A549 (cell line): Measurements from ENCODE around the gene EME2. TPM values are rescaled to one million over a fixed set of nuclear protein-coding genes. Genes with fewer than 3 reads are reported as not detected.

Source experiments
- ATAC-seq, 2 experiments: fragments of 200-7000 bp in 1 of 2; fragments of >200 bp in 1 of 2; cut with Nextera tagmentation in 1 of 2; cut with Tn5 transposase in 1 of 2; 3 replicates each; pipeline versions ENCODE4 v1.8.0 to v1.9.1; 2018 to 2020; ENCODE audit warnings: mild to moderate bottlenecking in 1 of 2, moderate library complexity in 1 of 2
- CTCF ChIA-PET: fragments of 300-600 bp; sonication (Branson Sonifier 250); formaldehyde crosslinking; extraction: SDS; loops from one replicate; lab custom pipeline; 2021; ENCODE audit warnings: antibody characterized with exemption, inconsistent platforms; lab: Yijun Ruan, JAX
- POLR2A ChIA-PET: fragments of 350-600 bp; formaldehyde crosslinking; extraction: SDS; loops from one replicate; lab custom pipeline; 2021; ENCODE audit warnings: antibody characterized with exemption, inconsistent platforms; lab: Yijun Ruan, JAX
- DNase-seq, 2 experiments: peaks; one replicate each; pipeline versions ENCODE4 v3.0.0 to v3.0.0-alpha.2; 2011 to 2016; ENCODE audit warnings: low read depth in 1 of 2, low spot score in 1 of 2
- FAIRE-seq: peaks from 2 replicates; lab custom pipeline; 2011; peaks lifted over from hg19 to GRCh38; lab: Jason Lieb, UNC
- H3K27ac ChIP-seq, 2 experiments: fragments of >200 bp; sonication (Bioruptor Twin); formaldehyde crosslinking; 3 replicates each; pipeline ENCODE4 v1.5.1; 2016 to 2017
- H3K4me1 ChIP-seq: fragments of >200 bp; sonication (Bioruptor Twin); formaldehyde crosslinking; 3 replicates; pipeline ENCODE4 v1.6.1; 2016
- H3K4me2 ChIP-seq: fragments of >200 bp; sonication (Bioruptor Twin); formaldehyde crosslinking; 3 replicates; pipeline ENCODE4 v1.6.1; 2016
- H3K4me3 ChIP-seq: fragments of >200 bp; sonication (Bioruptor Twin); formaldehyde crosslinking; 3 replicates; pipeline ENCODE4 v1.5.1; 2016
- H3K9me3 ChIP-seq: fragments of >200 bp; sonication (Bioruptor Twin); formaldehyde crosslinking; 3 replicates; pipeline ENCODE4 v1.6.1; 2016
- BHLHE40 ChIP-seq: IDR thresholded peaks from 2 replicates; pipeline ENCODE4 v1.6.1; 2012; ENCODE audit warnings: low read depth, low read length, inconsistent platforms
- CEBPB ChIP-seq, 2 experiments: fragments of >200 bp in 1 of 2; sonication (Bioruptor Twin) in 1 of 2; formaldehyde crosslinking in 1 of 2; IDR thresholded peaks; 2 replicates each; pipeline ENCODE4 v1.6.1; 2012 to 2016
- CHD2 ChIP-seq: fragments of 150-350 bp; IDR thresholded peaks from 2 replicates; pipeline ENCODE4 v1.6.1; 2014; ENCODE audit warnings: low read length; ENCODE audit not compliant: partially characterized antibody
- EP300 ChIP-seq, 2 experiments: fragments of >200 bp; sonication (Bioruptor Twin); formaldehyde crosslinking; IDR thresholded peaks; 2 replicates in 1 of 2; 3 replicates in 1 of 2; pipeline ENCODE4 v1.6.1; 2016 to 2017
- FOSB ChIP-seq: fragments of 250-450 bp; sonication (Bioruptor Pico); IDR thresholded peaks from 2 replicates; pipeline ENCODE4 v1.5.0; 2020; ENCODE audit warnings: mild to moderate bottlenecking, moderate library complexity
- FOXS1 ChIP-seq: fragments of 250-450 bp; sonication (Bioruptor Pico); IDR thresholded peaks from 2 replicates; pipeline ENCODE4 v1.5.0; 2020; ENCODE audit warnings: mild to moderate bottlenecking, moderate library complexity
- HOXA7 ChIP-seq: fragments of 250-450 bp; sonication (Bioruptor Pico); IDR thresholded peaks from 2 replicates; pipeline ENCODE4 v1.5.0; 2020; ENCODE audit warnings: mild to moderate bottlenecking, moderate library complexity
- HOXB5 ChIP-seq: fragments of 250-450 bp; sonication (Bioruptor Pico); IDR thresholded peaks from 2 replicates; pipeline ENCODE4 v1.5.0; 2020; ENCODE audit warnings: mild to moderate bottlenecking, moderate library complexity
- KDM1A ChIP-seq: fragments of 200-600 bp; sonication (generic); IDR thresholded peaks from 2 replicates; pipeline ENCODE4 v1.6.1; 2016; ENCODE audit warnings: low read depth, mild to moderate bottlenecking
- KDM5A ChIP-seq: fragments of 200-600 bp; sonication (generic); IDR thresholded peaks from 2 replicates; pipeline ENCODE4 v1.6.1; 2016; ENCODE audit warnings: antibody characterized with exemption, mild to moderate bottlenecking
- MAFK ChIP-seq: fragments of 450-650 bp; IDR thresholded peaks from 2 replicates; pipeline ENCODE4 v1.6.1; 2014; ENCODE audit not compliant: partially characterized antibody
- MAZ ChIP-seq: fragments of 150-350 bp; IDR thresholded peaks from 2 replicates; pipeline ENCODE4 v1.6.1; 2014; ENCODE audit warnings: antibody characterized with exemption, low read depth, low read length, borderline replicate concordance
- PHF8 ChIP-seq: fragments of 200-600 bp; sonication (generic); IDR thresholded peaks from 2 replicates; pipeline ENCODE4 v1.6.1; 2016; ENCODE audit warnings: low read depth, mild to moderate bottlenecking, antibody characterized with exemption, moderate library complexity, borderline replicate concordance
- RARB ChIP-seq: fragments of 250-450 bp; sonication (Bioruptor Pico); IDR thresholded peaks from 2 replicates; pipeline ENCODE4 v1.8.0; 2021; ENCODE audit warnings: mild to moderate bottlenecking, moderate library complexity
- RFX5 ChIP-seq: fragments of 450-650 bp; IDR thresholded peaks from 2 replicates; pipeline ENCODE4 v1.7.1; 2014; ENCODE audit warnings: antibody characterized with exemption, mild to moderate bottlenecking, moderate library complexity
- SMC3 ChIP-seq: fragments of >200 bp; sonication (Bioruptor Twin); formaldehyde crosslinking; IDR thresholded peaks from 3 replicates; pipeline ENCODE4 v1.6.1; 2018; ENCODE audit warnings: inconsistent platforms
- SREBF2 ChIP-seq: fragments of 450-650 bp; IDR thresholded peaks from 2 replicates; pipeline ENCODE4 v1.6.1; 2014; ENCODE audit warnings: mild to moderate bottlenecking, moderate library complexity
- TFCP2L1 ChIP-seq: fragments of 250-450 bp; sonication (Bioruptor Pico); IDR thresholded peaks from 2 replicates; pipeline ENCODE4 v1.5.0; 2021; ENCODE audit warnings: mild to moderate bottlenecking
- ZC3H11A ChIP-seq: fragments of 450-650 bp; IDR thresholded peaks from 2 replicates; pipeline ENCODE4 v1.6.1; 2014; ENCODE audit warnings: antibody characterized with exemption, mild to moderate bottlenecking
- WGBS: methylation state at CpG from one replicate; pipeline ENCODE4 v1.1.6; 2017; ENCODE audit errors: missing lambda C conversion rate; 5-methylcytosine and 5-hydroxymethylcytosine counted together
- polyA plus RNA-seq, 4 experiments: library from polyadenylated mRNA; depleted of rRNA in 3 of 4; stranded (reverse); fragments of >200 nt; fragmentation: RNase III in 1 of 4; extraction: RNeasy Plus Mini Kit Qiagen cat#74134 plus additional on column Dnase treatment in 1 of 4; gene quantifications; 2 replicates in 3 of 4; 3 replicates in 1 of 4; pipeline ENCODE4 v1.2.3, GENCODE V29; 2011 to 2017
- TF ChIP-seq, protein P1 (sequence below): IDR thresholded peaks from 2 replicates; pipeline ENCODE4 v1.6.1; 2012
- TF ChIP-seq, protein P2 (sequence below): IDR thresholded peaks from 2 replicates; pipeline ENCODE4 v1.6.1; 2012; ENCODE audit warnings: low read depth, borderline replicate concordance
- TF ChIP-seq, protein P3 (sequence below): fragments of >200 bp; sonication (Bioruptor Twin); formaldehyde crosslinking; IDR thresholded peaks from 2 replicates; pipeline ENCODE4 v1.6.1; 2016
- TF ChIP-seq, protein P4 (sequence below): fragments of >200 bp; sonication (Bioruptor Twin); formaldehyde crosslinking; IDR thresholded peaks from 3 replicates; pipeline ENCODE4 v1.5.1; 2016
- TF ChIP-seq, protein P5 (sequence below): fragments of 200-600 bp; sonication (generic); IDR thresholded peaks from 2 replicates; pipeline ENCODE4 v1.6.1; 2016; ENCODE audit warnings: antibody characterized with exemption, mild to moderate bottlenecking, moderate library complexity
- TF ChIP-seq, protein P6 (sequence below): fragments of 250-450 bp; sonication (Bioruptor Pico); IDR thresholded peaks from 2 replicates; pipeline ENCODE4 v1.5.0; 2020; ENCODE audit warnings: low read depth, mild to moderate bottlenecking, moderate library complexity

EME2 gene
- polyA plus RNA-seq, 2 of the 4 experiments (the other 2 are of a cell fraction), result 2.9 to 16.5 TPM

DNA sequence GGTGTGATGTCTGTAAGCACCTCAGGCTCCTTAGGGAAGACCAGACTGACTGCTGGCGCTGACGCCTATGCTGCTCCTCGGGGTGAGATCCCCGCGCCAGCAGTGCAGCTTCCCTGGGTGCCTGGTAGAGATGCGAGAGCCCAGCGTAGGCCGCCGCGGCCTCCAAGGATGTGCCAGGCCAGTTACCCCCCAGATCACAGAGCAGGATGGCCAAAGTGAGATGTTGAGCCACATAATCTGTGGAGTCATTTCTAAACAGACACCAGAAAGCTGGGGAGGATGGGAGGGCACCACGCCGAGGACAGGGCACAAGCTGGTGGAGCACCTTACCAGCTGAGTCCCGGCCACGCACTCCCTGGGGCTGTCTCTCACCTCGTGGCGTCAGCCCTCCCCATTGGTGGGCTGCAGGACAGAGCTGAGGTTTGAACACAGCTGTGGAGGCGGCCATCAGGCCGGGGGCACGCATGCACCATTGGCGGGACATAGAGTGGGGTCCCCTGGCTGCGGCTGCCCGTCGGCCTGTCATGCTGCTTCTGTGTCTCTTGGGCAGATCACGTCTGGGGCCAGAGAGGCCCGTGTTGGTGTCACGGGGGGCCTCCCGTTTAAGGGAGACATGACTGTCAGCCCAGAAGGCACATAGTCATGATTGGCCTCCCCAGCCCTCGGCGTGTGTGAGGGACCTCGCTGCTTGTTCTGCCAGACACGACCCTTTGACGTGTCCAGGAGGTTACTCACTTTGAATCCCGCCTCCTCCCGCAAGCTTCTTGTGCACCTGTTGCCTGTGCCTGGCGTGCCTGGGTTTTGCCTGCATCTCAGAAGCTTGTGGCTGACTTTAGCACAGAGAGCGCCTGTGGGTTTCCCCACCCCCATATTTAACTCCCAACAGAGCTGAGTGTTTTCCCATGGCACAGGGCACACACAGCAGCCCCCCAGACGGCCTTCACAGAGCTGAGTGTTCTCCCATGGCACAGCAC lies 44.7 kb upstream of the EME2 start:
- H3K4me2 ChIP-seq, result no peak overlapping the region
- no peak overlapping the region for H3K27ac ChIP-seq
- POLR2A ChIA-PET, result no interaction called here
- CTCF ChIA-PET, result interaction anchor here (0.7 to 6.8 kb wide), 3 partner anchors 18 to 50 kb away, joined by 4 to 34 read pairs (median 4); partner anchors contain the start of genes JPT2 and MAPK8IP3
- ATAC-seq (peak in 1 of 2 experiments; percentile 18; a peak in 1 of 6 replicates), FAIRE-seq (no peak), DNase-seq (no peak)
- no peak overlapping the region for H3K4me3 ChIP-seq
- 90% methylated on average over 32 of the region's 37 CpGs for WGBS
- peaks cover 9% of the 10 kb centered on the region for H3K4me1 ChIP-seq
- TF ChIP-seq HOXB5 (CRISPR knock-in tag), result no peak
- TF ChIP-seq, protein P1, sequence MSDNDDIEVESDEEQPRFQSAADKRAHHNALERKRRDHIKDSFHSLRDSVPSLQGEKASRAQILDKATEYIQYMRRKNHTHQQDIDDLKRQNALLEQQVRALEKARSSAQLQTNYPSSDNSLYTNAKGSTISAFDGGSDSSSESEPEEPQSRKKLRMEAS, result no peak
- no peak for TF ChIP-seq CHD2
- TF ChIP-seq CEBPB (IDR thresholded peaks at IDR 0.05), result no peak
- TF ChIP-seq, protein P2, sequence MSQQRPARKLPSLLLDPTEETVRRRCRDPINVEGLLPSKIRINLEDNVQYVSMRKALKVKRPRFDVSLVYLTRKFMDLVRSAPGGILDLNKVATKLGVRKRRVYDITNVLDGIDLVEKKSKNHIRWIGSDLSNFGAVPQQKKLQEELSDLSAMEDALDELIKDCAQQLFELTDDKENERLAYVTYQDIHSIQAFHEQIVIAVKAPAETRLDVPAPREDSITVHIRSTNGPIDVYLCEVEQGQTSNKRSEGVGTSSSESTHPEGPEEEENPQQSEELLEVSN, result no peak
- no peak for TF ChIP-seq SMC3
- no peak for TF ChIP-seq SREBF2
- TF ChIP-seq ZC3H11A, result no peak
- TF ChIP-seq, protein P3, sequence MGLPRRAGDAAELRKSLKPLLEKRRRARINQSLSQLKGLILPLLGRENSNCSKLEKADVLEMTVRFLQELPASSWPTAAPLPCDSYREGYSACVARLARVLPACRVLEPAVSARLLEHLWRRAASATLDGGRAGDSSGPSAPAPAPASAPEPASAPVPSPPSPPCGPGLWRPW, result no peak
- no peak for TF ChIP-seq HOXA7 (CRISPR knock-in tag)
- TF ChIP-seq TFCP2L1 (CRISPR knock-in tag), result no peak
- TF ChIP-seq BHLHE40, result no peak
- TF ChIP-seq FOXS1 (CRISPR knock-in tag), result no peak
- no peak for TF ChIP-seq PHF8
- no peak for TF ChIP-seq EP300 (IDR thresholded peaks at IDR 0.05)
- TF ChIP-seq, protein P4, sequence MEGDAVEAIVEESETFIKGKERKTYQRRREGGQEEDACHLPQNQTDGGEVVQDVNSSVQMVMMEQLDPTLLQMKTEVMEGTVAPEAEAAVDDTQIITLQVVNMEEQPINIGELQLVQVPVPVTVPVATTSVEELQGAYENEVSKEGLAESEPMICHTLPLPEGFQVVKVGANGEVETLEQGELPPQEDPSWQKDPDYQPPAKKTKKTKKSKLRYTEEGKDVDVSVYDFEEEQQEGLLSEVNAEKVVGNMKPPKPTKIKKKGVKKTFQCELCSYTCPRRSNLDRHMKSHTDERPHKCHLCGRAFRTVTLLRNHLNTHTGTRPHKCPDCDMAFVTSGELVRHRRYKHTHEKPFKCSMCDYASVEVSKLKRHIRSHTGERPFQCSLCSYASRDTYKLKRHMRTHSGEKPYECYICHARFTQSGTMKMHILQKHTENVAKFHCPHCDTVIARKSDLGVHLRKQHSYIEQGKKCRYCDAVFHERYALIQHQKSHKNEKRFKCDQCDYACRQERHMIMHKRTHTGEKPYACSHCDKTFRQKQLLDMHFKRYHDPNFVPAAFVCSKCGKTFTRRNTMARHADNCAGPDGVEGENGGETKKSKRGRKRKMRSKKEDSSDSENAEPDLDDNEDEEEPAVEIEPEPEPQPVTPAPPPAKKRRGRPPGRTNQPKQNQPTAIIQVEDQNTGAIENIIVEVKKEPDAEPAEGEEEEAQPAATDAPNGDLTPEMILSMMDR, result no peak
- H3K9me3 ChIP-seq, result no peaks in the 10 kb centered on the region

DNA sequence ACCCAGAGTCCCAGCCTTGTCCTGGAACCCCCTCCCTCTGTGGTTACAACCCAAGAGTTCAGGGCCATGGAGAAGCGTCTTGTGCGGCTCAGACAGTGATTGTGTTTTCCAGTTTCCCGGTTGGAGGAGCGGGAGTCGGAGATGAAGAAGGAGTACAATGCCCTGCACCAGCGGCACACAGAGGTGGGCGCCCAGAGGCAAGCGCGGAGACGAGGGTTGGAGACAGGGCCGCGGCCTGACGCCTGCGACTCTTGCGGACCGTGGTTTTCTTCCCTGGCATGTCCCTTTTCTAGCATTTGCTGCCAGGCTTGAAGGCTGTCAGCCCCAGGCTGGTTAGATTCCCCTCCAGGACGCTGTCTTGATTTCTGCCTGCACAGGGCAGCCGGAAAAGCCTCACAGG lies 43.6 kb upstream of the EME2 start:
- no peaks in the 10 kb centered on the region for H3K4me1 ChIP-seq
- CTCF ChIA-PET, result interaction anchor here (0.9 to 6.8 kb wide), 3 partner anchors 16 to 35 kb away, joined by 3 to 34 read pairs (median 9); partner anchors contain the start of gene MAPK8IP3
- H3K4me2 ChIP-seq, result no peak overlapping the region
- no peak overlapping the region for H3K4me3 ChIP-seq
- DNase-seq, result no peak
- TF ChIP-seq CEBPB (IDR thresholded peaks at IDR 0.05), result no peak
- TF ChIP-seq MAFK, result no peak
- no peak for TF ChIP-seq FOXS1 (CRISPR knock-in tag)
- no peak for TF ChIP-seq KDM1A
- TF ChIP-seq HOXA7 (CRISPR knock-in tag), result no peak
- TF ChIP-seq ZC3H11A, result no peak
- TF ChIP-seq, protein P5, sequence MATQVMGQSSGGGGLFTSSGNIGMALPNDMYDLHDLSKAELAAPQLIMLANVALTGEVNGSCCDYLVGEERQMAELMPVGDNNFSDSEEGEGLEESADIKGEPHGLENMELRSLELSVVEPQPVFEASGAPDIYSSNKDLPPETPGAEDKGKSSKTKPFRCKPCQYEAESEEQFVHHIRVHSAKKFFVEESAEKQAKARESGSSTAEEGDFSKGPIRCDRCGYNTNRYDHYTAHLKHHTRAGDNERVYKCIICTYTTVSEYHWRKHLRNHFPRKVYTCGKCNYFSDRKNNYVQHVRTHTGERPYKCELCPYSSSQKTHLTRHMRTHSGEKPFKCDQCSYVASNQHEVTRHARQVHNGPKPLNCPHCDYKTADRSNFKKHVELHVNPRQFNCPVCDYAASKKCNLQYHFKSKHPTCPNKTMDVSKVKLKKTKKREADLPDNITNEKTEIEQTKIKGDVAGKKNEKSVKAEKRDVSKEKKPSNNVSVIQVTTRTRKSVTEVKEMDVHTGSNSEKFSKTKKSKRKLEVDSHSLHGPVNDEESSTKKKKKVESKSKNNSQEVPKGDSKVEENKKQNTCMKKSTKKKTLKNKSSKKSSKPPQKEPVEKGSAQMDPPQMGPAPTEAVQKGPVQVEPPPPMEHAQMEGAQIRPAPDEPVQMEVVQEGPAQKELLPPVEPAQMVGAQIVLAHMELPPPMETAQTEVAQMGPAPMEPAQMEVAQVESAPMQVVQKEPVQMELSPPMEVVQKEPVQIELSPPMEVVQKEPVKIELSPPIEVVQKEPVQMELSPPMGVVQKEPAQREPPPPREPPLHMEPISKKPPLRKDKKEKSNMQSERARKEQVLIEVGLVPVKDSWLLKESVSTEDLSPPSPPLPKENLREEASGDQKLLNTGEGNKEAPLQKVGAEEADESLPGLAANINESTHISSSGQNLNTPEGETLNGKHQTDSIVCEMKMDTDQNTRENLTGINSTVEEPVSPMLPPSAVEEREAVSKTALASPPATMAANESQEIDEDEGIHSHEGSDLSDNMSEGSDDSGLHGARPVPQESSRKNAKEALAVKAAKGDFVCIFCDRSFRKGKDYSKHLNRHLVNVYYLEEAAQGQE, result no peak
- no peak for TF ChIP-seq RARB (CRISPR knock-in tag)
- TF ChIP-seq, protein P6, sequence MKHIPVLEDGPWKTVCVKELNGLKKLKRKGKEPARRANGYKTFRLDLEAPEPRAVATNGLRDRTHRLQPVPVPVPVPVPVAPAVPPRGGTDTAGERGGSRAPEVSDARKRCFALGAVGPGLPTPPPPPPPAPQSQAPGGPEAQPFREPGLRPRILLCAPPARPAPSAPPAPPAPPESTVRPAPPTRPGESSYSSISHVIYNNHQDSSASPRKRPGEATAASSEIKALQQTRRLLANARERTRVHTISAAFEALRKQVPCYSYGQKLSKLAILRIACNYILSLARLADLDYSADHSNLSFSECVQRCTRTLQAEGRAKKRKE (CRISPR knock-in tag), result no peak
- no peak for TF ChIP-seq FOSB (CRISPR knock-in tag)
- TF ChIP-seq MAZ, result no peak
- TF ChIP-seq RFX5, result no peak
- no peak for TF ChIP-seq KDM5A
- TF ChIP-seq, protein P3, result no peak
- POLR2A ChIA-PET, result no interaction called here
- 95% methylated on average over 13 of the region's 18 CpGs for WGBS
- ATAC-seq, result no peak
- FAIRE-seq, result no peak
- H3K9me3 ChIP-seq, result no peaks in the 10 kb centered on the region
- no peak overlapping the region for H3K27ac ChIP-seq
